GM18873 (cell line): Measurements from ENCODE around the gene APOBR.
"Not testable (repeated sequence)": the region's sequence is repeated elsewhere in the genome, so short reads cannot be mapped to it uniquely, and the experiment has no call there.

ENCODE experiments used
- ATAC-seq: cut with Tn5 transposase; IDR thresholded peaks from one replicate; pipeline ENCODE4 v1.9.1; 2021; ENCODE audit warnings: mild to moderate bottlenecking, moderate library complexity, moderate number of reproducible peaks; ENCODE audit not compliant: unreplicated experiment, low FRiP score

Gene APOBR

DNA sequence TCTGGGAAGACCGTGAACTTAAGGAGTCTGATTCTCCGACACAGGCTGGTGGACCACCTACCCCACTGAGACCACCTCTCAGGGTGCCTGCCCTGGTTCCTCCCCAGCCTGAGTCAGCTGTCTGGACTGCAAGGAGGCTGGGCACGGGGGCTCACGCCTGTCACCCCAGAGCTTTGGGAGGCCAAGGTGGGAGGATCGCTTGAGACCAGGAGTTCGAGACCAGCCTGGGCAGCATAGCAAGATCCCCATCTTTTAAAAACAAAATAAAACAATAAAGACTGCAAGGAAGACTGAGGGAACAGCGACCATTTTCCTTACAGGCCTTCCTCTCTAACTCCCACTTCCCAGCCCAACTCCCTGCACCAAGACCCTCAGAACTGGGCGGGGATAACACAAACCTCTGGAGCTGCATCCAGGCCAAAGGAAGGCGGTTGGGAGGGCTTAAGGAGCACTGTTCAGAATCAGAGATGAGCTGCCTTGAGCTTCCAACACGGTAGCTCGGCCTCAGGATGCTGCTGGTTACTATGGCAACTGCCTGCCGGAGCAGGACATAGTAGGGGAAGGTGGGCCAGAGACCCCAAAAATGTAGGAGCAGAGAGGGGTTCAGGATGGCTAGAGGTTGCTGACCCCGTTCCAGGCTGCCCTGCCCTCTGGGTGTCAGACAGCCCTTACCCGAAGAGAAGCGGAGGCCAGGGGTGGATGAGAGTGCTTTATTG is 4.4 kb downstream of the APOBR start:
- no peak for ATAC-seq

DNA sequence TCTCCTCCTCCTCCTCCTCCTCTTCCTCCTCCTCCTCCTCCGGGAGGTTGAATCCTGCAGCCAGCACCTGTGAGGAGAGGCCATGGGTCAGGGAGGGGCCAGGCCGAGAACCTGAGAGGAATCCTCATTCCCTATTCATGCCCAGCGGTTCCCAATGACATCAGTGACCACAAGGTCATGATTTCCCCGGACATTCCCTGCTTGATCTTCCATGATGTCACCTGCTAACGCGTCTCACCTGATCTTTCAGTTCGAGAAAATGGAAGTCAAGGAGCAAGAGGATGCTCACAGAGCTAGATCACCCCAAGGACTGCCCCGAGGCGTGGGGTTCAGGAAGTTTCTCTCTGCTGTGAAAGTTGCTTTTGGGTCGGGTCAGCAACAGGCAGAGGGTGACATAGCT is 5.4 kb downstream of the APOBR start:
- no peak for ATAC-seq

- not testable (repeated sequence) for ATAC-seq
Observed at GRCh38 chr16:28500476-28501180, 6.2 kb downstream of the APOBR start.

GRCh38 chr16:28501258-28502232 is 7.1 kb downstream of the APOBR start:
- no peak for ATAC-seq

GRCh38 chr16:28502290-28502689 is 7.8 kb downstream of the APOBR start:
- no peak for ATAC-seq

GRCh38 chr16:28503470-28504259 is 9.2 kb downstream of the APOBR start:
- no peak for ATAC-seq

DNA sequence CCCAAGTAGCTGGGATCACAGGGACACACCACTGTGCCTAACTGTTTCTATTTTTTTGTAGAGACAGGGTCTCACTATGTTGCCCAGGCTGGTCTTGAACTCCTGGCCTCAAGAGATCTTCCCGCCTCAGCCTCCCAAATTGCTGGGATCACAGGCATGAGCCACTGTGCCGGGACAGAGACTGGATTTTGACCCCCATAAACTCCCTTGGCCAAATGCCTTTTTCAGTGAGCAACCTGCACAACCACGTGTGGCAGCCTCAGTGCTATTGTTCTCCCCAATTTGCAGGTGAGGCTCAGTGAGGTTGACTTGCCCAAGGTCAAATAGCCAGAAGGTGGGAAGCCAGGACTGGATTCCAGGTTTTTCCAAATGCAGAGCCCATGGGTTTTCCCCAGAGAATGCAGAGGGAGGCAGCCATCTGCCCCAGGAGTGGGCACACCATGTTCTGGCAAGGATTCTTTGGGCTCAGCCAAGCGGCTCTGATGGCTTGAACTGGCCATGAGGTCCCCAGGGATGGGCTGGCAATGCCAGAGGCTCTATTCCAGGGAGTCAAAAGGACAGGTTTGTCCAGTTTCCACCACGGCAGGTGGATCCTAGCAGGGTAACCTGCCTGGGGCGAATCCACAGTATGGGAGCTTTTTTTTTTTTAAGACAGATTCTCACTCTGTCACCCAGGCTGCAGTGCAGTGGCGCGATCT is 10.4 kb downstream of the APOBR start:
- ATAC-seq, result no peak

DNA sequence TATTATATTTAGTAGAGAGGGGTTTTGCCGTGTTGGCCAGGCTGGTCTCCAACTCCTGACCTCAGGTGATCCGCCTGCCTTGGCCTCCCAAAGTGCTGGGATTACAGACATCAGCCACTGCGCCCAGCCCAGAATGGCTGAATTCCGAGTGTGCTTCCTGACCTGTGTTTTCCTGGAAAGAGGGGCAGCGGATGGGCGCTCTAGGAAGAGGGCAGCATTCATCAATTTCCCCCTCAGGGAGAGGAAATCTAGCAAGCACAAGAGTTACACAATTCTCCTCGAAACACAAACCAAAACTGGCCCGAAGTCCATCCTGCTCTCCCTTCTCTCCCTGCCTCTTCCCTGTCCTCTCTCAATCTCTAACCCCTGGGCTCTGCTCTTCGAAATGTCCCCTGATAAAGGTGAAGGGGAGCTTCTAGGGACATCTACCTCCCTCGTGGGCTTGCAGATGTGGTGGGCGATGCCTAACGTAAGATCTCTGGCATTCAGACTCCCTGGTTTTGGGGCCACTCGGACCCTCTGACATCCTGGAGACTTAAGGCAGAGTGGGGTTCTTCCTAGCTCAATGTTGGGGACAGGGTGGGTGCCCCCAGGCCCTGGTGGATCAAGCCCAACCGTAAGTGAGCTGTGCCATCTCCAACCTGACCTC is 11.2 kb downstream of the APOBR start:
- no peak for ATAC-seq

DNA sequence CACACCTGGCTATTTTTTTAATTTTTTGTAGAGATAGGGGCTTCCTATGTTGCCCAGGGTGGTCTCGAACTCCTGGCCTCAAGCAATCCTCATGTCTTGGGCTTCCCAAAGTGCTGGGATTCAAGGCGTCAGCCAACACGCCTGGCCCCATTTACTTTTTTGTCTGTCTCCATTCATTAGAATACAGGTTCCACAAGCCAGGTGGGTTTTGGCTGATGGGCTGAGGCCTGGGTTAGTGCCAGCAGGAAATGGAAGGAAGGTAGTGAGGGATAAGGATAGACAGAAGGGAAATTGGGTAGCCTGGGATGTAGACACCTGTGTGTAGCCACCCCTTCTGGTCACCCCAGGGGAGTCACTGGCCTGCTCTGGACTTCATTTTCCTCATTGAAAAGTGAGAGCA is 16.6 kb downstream of the APOBR start:
- no peak for ATAC-seq

DNA sequence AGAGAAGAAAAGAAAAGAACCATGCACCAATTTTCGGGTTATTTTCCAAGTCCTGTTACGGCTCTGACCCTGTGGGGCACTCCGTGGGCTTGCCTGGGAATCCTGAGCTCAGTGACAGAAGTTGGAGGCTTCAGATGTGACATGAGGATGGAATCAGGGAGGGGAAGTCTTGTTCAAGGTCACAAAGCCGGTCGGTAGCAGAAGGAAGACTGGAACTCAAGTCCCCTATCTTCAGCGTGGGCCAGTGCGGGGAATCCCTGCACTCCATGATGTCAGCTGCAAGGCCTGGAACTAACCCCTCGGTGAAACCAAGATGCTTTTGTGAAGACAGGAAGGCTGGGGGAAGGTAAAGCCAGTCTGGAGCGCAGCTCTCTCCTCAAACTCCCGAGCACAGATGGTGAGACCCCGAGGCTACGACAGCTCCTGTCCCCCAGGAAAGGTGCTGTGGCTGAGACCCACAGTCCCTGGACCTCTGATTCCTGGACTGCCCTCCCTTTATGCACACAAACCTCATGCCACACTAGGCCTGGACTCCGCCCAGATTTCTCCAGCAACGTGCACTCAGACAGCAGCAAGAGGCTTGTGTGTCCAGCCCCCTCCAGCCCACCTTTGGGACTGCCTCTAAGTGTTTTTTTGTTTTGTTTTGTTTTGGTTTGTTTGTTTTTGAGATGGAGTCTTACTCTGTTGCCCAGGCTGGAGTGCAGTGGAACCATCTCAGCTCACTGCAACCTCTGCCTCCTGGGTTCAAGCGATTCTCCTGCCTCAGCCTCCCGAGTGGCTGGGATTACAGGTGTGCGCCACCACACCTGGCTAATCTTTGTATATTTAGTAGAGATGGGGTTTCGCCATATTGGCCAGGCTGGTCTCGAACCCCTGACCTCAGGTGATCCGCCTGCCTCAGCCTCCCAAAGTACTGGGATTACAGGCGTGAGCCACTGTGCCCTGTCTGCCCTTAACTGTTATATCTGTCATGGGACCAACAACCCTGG is 17.7 kb downstream of the APOBR start:
- no peak for ATAC-seq

GRCh38 chr16:28513484-28514181 is 19.2 kb downstream of the APOBR start:
- ATAC-seq, result no peak

- no peak for ATAC-seq
Observed at GRCh38 chr16:28514246-28514645, 19.8 kb downstream of the APOBR start.

DNA sequence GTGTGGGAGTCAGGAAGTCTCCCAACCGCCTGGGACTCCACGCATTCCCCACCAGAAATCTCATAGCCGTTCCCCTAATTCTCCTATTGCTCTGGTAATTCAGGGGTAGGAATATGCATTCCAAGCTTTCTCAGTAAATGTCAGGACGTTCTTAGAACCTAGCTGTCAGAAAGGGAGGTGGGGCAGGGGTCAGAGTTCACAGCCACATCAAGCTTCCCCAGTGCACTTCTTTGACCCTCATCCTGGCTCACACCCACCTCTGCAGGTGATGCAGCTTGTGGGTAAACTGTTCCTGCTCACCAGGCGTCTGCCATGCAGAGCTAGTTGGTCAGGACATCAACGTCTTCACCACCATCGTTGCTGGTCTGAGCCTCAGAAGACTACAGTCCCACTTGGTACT is 26.2 kb downstream of the APOBR start:
- no peak for ATAC-seq

- no peak for ATAC-seq
Observed at GRCh38 chr16:28521436-28521835, 27.0 kb downstream of the APOBR start.

DNA sequence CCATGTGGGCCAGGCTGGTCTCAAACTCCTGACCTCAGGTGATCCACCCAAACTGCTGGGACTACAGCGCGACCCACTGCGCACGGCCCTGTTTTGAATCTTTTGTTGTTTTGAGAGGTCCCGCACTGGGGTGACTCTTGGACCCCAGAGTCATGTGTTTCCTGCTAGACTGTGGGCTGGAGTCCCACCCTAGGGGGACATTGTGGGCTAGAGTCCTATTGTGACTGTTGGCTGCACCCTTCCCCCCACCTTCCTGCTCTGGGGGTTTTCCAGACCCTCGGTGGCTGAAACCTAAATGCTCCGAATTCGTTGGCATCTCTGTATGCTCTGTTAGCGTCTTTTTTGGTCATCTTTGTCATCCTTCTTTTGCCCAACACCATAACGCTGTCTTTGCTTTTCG is 28.3 kb downstream of the APOBR start:
- ATAC-seq, result no peak

- ATAC-seq, result no peak
Observed at GRCh38 chr16:28524681-28525171, 30.3 kb downstream of the APOBR start.
